CD4-positive, alpha-beta T cell (primary cell): ENCODE results near the gene RNU2-1. TPM values are rescaled to one million over a fixed set of nuclear protein-coding genes. Genes with fewer than 3 reads are reported as not detected.

ENCODE experiments used
- ATAC-seq: fragments of 200-7000 bp; cut with Tn5 transposase; one replicate; pipeline ENCODE4 v1.10.0; 2022; ENCODE audit warnings: mild to moderate bottlenecking; ENCODE audit not compliant: poor library complexity
- CTCF ChIA-PET: fragments of 350-600 bp; sonication (Branson Sonifier 250); formaldehyde crosslinking; loops from one replicate; lab custom pipeline; 2021; ENCODE audit warnings: antibody characterized with exemption, inconsistent platforms; lab: Charles Lee
- POLR2A ChIA-PET: fragments of 350-600 bp; sonication (Branson Sonifier 250); formaldehyde crosslinking; loops from one replicate; lab custom pipeline; 2021; ENCODE audit warnings: antibody characterized with exemption, inconsistent platforms; lab: Charles Lee
- DNase-seq, 14 experiments: peaks; one replicate each; pipeline ENCODE4 v3.0.0-alpha.2; 2013 to 2020; ENCODE audit warnings: mixed read lengths in 2 of 14
- H3K27ac ChIP-seq, 2 donors: one replicate each; pipeline versions ENCODE4 v1.5.1 to v1.7.0; 2013; ENCODE audit warnings: low read length in 2 of 2, low read depth in 1 of 2, mild to moderate bottlenecking in 1 of 2
- H3K27me3 ChIP-seq, 2 experiments: 1 replicate in 1 of 2; 2 replicates in 1 of 2; pipeline versions ENCODE4 v1.6.1 to v1.7.0; 2013; ENCODE audit warnings: low read length in 2 of 2, control low read depth in 1 of 2, mild to moderate bottlenecking in 1 of 2, moderate library complexity in 1 of 2; ENCODE audit not compliant: insufficient read depth in 2 of 2, control insufficient read depth in 1 of 2
- H3K36me3 ChIP-seq: one replicate; pipeline ENCODE4 v1.6.1; 2013; ENCODE audit warnings: low read length, control low read depth; ENCODE audit not compliant: insufficient read depth
- H3K4me1 ChIP-seq: one replicate; pipeline ENCODE4 v1.6.1; 2013; ENCODE audit warnings: low read length, control low read depth; ENCODE audit not compliant: insufficient read depth
- H3K4me3 ChIP-seq: one replicate; pipeline ENCODE4 v1.5.1; 2013; ENCODE audit warnings: mild to moderate bottlenecking, low read length, moderate library complexity
- H3K9me3 ChIP-seq, 2 experiments: 1 replicate in 1 of 2; 2 replicates in 1 of 2; pipeline versions ENCODE4 v1.6.1 to v1.7.0; 2013; ENCODE audit warnings: low read length in 2 of 2, mild to moderate bottlenecking in 2 of 2, control low read depth in 1 of 2, moderate library complexity in 1 of 2; ENCODE audit not compliant: control insufficient read depth in 1 of 2, insufficient read depth in 1 of 2
- H3K27ac Mint-ChIP-seq: one replicate; pipeline ENCODE4 v1.8.0; 2020; ENCODE audit warnings: mixed read lengths
- H3K27me3 Mint-ChIP-seq: one replicate; pipeline ENCODE4 v1.8.0; 2021; ENCODE audit warnings: mixed read lengths
- H3K36me3 Mint-ChIP-seq: one replicate; pipeline ENCODE4 v1.8.0; 2021; ENCODE audit warnings: low read depth, mixed read lengths
- H3K4me1 Mint-ChIP-seq: one replicate; pipeline ENCODE4 v1.8.0; 2021; ENCODE audit warnings: low read depth, mixed read lengths
- H3K4me3 Mint-ChIP-seq: one replicate; pipeline ENCODE4 v1.8.0; 2020; ENCODE audit warnings: mild to moderate bottlenecking, mixed read lengths
- H3K9me3 Mint-ChIP-seq: one replicate; pipeline ENCODE4 v1.8.0; 2020; ENCODE audit warnings: mixed read lengths
- intact Hi-C, 2 experiments: fragments of 100-400 bp; cut with DNase I in 1 of 2; cut with micrococcal nuclease in 1 of 2; formaldehyde crosslinking; loops; one replicate each; pipeline versions ENCODE4 v1.15.1 to v1.9.0; 2023 to 2025; cut with DNase I, micrococcal nuclease
- total RNA-seq, 174 experiments: library from RNA in 2 of 174; stranded (reverse) in 2 of 174; gene quantifications; one replicate each; pipeline ENCODE4 v1.2.3 and lab custom pipeline; 2021 to 2026
- TF ChIP-seq, protein P1 (sequence below): fragments of 200-600 bp; IDR thresholded peaks from one replicate; pipeline ENCODE4 v1.8.0; 2022; ENCODE audit warnings: antibody characterized with exemption, mild to moderate bottlenecking

Gene RNU2-1
- total RNA-seq, 2 experiments from 2014 or later = 5,534 to 5,951 TPM

GRCh38 chr17:43219746-43220380 is 13.9 kb downstream of the RNU2-1 start:
- POLR2A ChIA-PET = interaction anchor here (1.9 kb wide), 1 partner anchor 96 kb away, joined by 8 read pairs; no protein-coding TSS in a partner anchor
- peaks cover 21% of the 10 kb centered on the region for H3K36me3 ChIP-seq
- CTCF ChIA-PET = no interaction called here

DNA sequence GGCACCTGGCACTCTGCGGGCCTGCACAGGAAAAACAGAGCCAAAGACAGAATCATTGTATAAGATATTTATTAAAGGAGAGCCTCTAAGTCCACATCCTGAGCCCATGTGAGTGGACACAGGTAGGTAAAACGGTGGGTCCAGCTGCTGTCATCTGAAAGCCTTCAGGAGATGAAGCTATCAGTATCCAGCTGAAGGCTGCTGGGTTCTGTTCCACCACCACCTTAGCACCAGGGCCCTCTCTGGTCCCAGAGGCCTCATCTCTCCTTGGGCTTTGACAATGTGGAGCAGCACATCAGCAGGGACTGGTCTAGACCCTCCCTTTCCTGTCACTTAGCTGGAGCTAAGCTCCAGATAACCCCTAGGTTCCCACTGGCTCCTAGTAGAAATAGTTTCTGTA is 14.8 kb downstream of the RNU2-1 start:
- DNase-seq (no peak), ATAC-seq (no peak)
- POLR2A ChIA-PET = interaction anchor here (1.9 kb wide), 1 partner anchor 96 kb away, joined by 8 read pairs; no protein-coding TSS in a partner anchor
- peaks cover 18% of the 10 kb centered on the region for H3K36me3 ChIP-seq
- H3K4me1 ChIP-seq = peaks cover 7% of the 10 kb centered on the region
- intact Hi-C loops = no loop called here
- no peaks in the 10 kb centered on the region for H3K9me3 ChIP-seq
- CTCF ChIA-PET = no interaction called here
- H3K4me3 Mint-ChIP-seq = no peak overlapping the region
- no peaks in the 10 kb centered on the region for H3K27me3 ChIP-seq
- H3K36me3 Mint-ChIP-seq = peaks cover 26% of the 10 kb centered on the region
- H3K4me3 ChIP-seq = no peak overlapping the region
- H3K4me1 Mint-ChIP-seq = peaks cover 16% of the 10 kb centered on the region
- H3K9me3 Mint-ChIP-seq = no peaks in the 10 kb centered on the region
- H3K27me3 Mint-ChIP-seq = no peaks in the 10 kb centered on the region
- H3K27ac ChIP-seq = no peak overlapping the region
- TF ChIP-seq, protein P1, sequence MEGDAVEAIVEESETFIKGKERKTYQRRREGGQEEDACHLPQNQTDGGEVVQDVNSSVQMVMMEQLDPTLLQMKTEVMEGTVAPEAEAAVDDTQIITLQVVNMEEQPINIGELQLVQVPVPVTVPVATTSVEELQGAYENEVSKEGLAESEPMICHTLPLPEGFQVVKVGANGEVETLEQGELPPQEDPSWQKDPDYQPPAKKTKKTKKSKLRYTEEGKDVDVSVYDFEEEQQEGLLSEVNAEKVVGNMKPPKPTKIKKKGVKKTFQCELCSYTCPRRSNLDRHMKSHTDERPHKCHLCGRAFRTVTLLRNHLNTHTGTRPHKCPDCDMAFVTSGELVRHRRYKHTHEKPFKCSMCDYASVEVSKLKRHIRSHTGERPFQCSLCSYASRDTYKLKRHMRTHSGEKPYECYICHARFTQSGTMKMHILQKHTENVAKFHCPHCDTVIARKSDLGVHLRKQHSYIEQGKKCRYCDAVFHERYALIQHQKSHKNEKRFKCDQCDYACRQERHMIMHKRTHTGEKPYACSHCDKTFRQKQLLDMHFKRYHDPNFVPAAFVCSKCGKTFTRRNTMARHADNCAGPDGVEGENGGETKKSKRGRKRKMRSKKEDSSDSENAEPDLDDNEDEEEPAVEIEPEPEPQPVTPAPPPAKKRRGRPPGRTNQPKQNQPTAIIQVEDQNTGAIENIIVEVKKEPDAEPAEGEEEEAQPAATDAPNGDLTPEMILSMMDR = no peak
- no peak overlapping the region for H3K27ac Mint-ChIP-seq

More at GRCh38 chr17:43219746-43220380, 13.9 kb downstream of the RNU2-1 start:
- no peaks in the 10 kb centered on the region for H3K27me3 ChIP-seq
- no peaks in the 10 kb centered on the region for H3K9me3 Mint-ChIP-seq
- H3K4me3 Mint-ChIP-seq = no peak overlapping the region
- H3K4me3 ChIP-seq = no peak overlapping the region
- peaks cover 29% of the 10 kb centered on the region for H3K36me3 Mint-ChIP-seq
- no peak overlapping the region for H3K27ac ChIP-seq
- DNase-seq = no peak
- no peaks in the 10 kb centered on the region for H3K27me3 Mint-ChIP-seq
- TF ChIP-seq, protein P1 = no peak
- H3K4me1 Mint-ChIP-seq = peaks cover 16% of the 10 kb centered on the region
- ATAC-seq = no peak
- H3K27ac Mint-ChIP-seq = no peak overlapping the region
- H3K9me3 ChIP-seq = no peaks in the 10 kb centered on the region
- peaks cover 7% of the 10 kb centered on the region for H3K4me1 ChIP-seq
- intact Hi-C loops = loop anchor here in 1 of 2 experiments (10.0 kb wide), 1 partner anchor 865 kb away; no protein-coding TSS in a partner anchor

DNA sequence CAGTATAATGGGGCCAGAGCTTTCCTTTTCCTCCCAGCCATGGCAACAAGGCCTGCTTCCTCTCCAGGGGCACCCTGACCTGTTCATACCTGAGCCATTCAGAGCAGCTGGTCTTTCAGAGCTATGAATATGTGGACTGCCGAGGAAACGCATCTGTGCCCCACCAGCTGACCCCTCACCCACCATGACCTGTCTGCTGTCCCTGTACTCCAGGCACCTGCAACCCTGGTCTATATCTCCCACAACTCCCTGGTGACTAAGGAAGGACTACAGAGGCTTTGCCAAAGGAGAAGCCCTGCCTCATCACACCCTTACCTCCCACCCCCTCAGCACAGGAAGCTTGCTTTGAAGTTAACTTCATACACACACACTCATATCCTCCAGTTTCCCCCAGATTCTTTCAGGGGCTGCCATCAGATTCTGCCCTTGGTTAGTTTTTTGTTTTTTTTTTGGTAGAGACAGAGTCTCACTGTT is 16.1 kb downstream of the RNU2-1 start:
- peaks cover 24% of the 10 kb centered on the region for H3K36me3 ChIP-seq
- Mint-ChIP-seq H3K4me3 (peak overlapping the region; percentile 45), H3K27me3 (no peaks in the 10 kb centered on the region), H3K36me3 (peaks cover 29% of the 10 kb centered on the region), H3K4me1 (peaks cover 29% of the 10 kb centered on the region), H3K9me3 (no peaks in the 10 kb centered on the region), H3K27ac (peak overlapping the region; percentile 44)
- no peak overlapping the region for H3K4me3 ChIP-seq
- DNase-seq (peak in 1 of 14 experiments; percentile 9), ATAC-seq (no peak)
- peaks cover 17% of the 10 kb centered on the region for H3K4me1 ChIP-seq
- H3K27ac ChIP-seq = no peak overlapping the region
- H3K27me3 ChIP-seq = no peaks in the 10 kb centered on the region
- TF ChIP-seq, protein P1 = no peak
- no peaks in the 10 kb centered on the region for H3K9me3 ChIP-seq
- ChIA-PET CTCF (no interaction called here), POLR2A (interaction anchor here (0.5 to 2.4 kb wide), 3 partner anchors 98 to 954 kb away, joined by 3 to 10 read pairs (median 8); no protein-coding TSS in a partner anchor)
- intact Hi-C loops = no loop called here
